Smooth muscle cell (in vitro differentiated cells): Measurements from ENCODE around the gene SCN3B. TPM values are rescaled to one million over a fixed set of nuclear protein-coding genes. Genes with fewer than 3 reads are reported as not detected.

ENCODE experiments used
- DNase-seq: peaks from one replicate; lab custom pipeline; 2025; ENCODE audit not compliant: unreplicated experiment; lab: John Stamatoyannopoulos, UW
- H2AFZ ChIP-seq: fragments of 200-600 bp; sonication (generic); 2 replicates; pipeline ENCODE4 v1.6.0; 2016; ENCODE audit warnings: antibody characterized with exemption, low read depth, mild to moderate bottlenecking
- H3F3A ChIP-seq: fragments of 200-600 bp; sonication (generic); 2 replicates; pipeline ENCODE4 v1.6.0; 2017; ENCODE audit warnings: antibody characterized with exemption, low read depth
- H3K27ac ChIP-seq: fragments of 200-600 bp; sonication (generic); 2 replicates; pipeline ENCODE4 v1.5.1; 2016; ENCODE audit warnings: low read depth, mild to moderate bottlenecking
- H3K27me3 ChIP-seq: fragments of 200-600 bp; sonication (generic); 2 replicates; pipeline ENCODE4 v1.6.1; 2016; ENCODE audit warnings: low read depth, mild to moderate bottlenecking
- H3K36me3 ChIP-seq: fragments of 200-600 bp; sonication (generic); 2 replicates; pipeline ENCODE4 v1.5.1; 2016; ENCODE audit warnings: low read depth
- H3K4me1 ChIP-seq: fragments of 200-600 bp; sonication (generic); 2 replicates; pipeline ENCODE4 v1.5.1; 2016; ENCODE audit warnings: low read depth
- H3K4me2 ChIP-seq: fragments of 200-600 bp; sonication (generic); 2 replicates; pipeline ENCODE4 v1.6.0; 2016; ENCODE audit warnings: mild to moderate bottlenecking
- H3K4me3 ChIP-seq: fragments of 200-600 bp; sonication (generic); 2 replicates; pipeline ENCODE4 v1.5.1; 2016; ENCODE audit warnings: mild to moderate bottlenecking
- H3K79me2 ChIP-seq: fragments of 200-600 bp; sonication (generic); 2 replicates; pipeline ENCODE4 v1.6.0; 2016; ENCODE audit warnings: low read depth, mild to moderate bottlenecking
- H3K9ac ChIP-seq: fragments of 200-600 bp; sonication (generic); 2 replicates; pipeline ENCODE4 v1.6.0; 2016; ENCODE audit warnings: low read depth
- H3K9me3 ChIP-seq: fragments of 200-600 bp; sonication (generic); replicated peaks from 2 replicates; pipeline ENCODE4 v1.5.1; 2016; ENCODE audit warnings: low read depth
- H4K20me1 ChIP-seq: fragments of 200-600 bp; sonication (generic); 2 replicates; pipeline ENCODE4 v1.6.0; 2016; ENCODE audit warnings: low read depth
- CTCF ChIP-seq: fragments of 200-600 bp; sonication (generic); IDR thresholded peaks from 2 replicates; pipeline ENCODE4 v1.5.1; 2017; ENCODE audit warnings: borderline replicate concordance, mild to moderate bottlenecking, antibody characterized with exemption; ENCODE audit not compliant: insufficient read depth, poor library complexity, severe bottlenecking
- WGBS: methylation state at CpG from one replicate; pipeline ENCODE4 v1.1.7; 2016; ENCODE audit warnings: low lambda C conversion rate; 5-methylcytosine and 5-hydroxymethylcytosine counted together
- polyA plus RNA-seq: library from polyadenylated mRNA; unstranded; fragments of >200 nt; fragmentation: Nextera tagmentation; extraction: Ambion mirVana; gene quantifications from 2 replicates; pipeline ENCODE4 v1.2.1, GENCODE V29; 2016
- total RNA-seq: library from RNA; depleted of rRNA; stranded (reverse); fragments of >200 nt; gene quantifications from 2 replicates; pipeline ENCODE4 v1.2.3, GENCODE V29; 2014

The SCN3B gene
- total and polyA plus RNA-seq, 2 experiments from 2014 or later = under 0.01 to 0.23 TPM

GRCh38 chr11:123630126-123630608 lies 24.3 kb downstream of the SCN3B start:
- Histone ChIP-seq H3K4me3 (no peak overlapping the region), H3K4me1 (no peaks in the 10 kb centered on the region), H4K20me1 (no peaks in the 10 kb centered on the region), H3F3A (no peaks in the 10 kb centered on the region), H2AFZ (no peak overlapping the region), H3K9ac (no peak overlapping the region), H3K27me3 (peaks cover 15% of the 10 kb centered on the region), H3K4me2 (no peak overlapping the region), H3K79me2 (no peaks in the 10 kb centered on the region), H3K27ac (no peak overlapping the region), H3K9me3 (no peaks in the 10 kb centered on the region), H3K36me3 (no peaks in the 10 kb centered on the region)
- TF ChIP-seq CTCF = no peak
- no peak for DNase-seq
- WGBS = 60% methylated on average over 3 of the region's 3 CpGs

GRCh38 chr11:123628936-123629683 lies 25.3 kb downstream of the SCN3B start:
- H2AFZ ChIP-seq = no peak overlapping the region
- H3K9me3 ChIP-seq = no peaks in the 10 kb centered on the region
- no peak for DNase-seq
- 70% methylated on average over 10 of the region's 10 CpGs for WGBS
- no peak overlapping the region for H3K27ac ChIP-seq
- no peaks in the 10 kb centered on the region for H3K4me1 ChIP-seq
- no peaks in the 10 kb centered on the region for H3F3A ChIP-seq
- TF ChIP-seq CTCF = no peak
- H3K79me2 ChIP-seq = no peaks in the 10 kb centered on the region
- no peak overlapping the region for H3K4me3 ChIP-seq
- no peak overlapping the region for H3K4me2 ChIP-seq
- no peaks in the 10 kb centered on the region for H4K20me1 ChIP-seq
- H3K9ac ChIP-seq = no peak overlapping the region
- peaks cover 7% of the 10 kb centered on the region for H3K27me3 ChIP-seq
- H3K36me3 ChIP-seq = no peaks in the 10 kb centered on the region

GRCh38 chr11:123624974-123625373 lies 29.4 kb downstream of the SCN3B start:
- no peak for DNase-seq
- no peak overlapping the region for H2AFZ ChIP-seq
- no peak overlapping the region for H3K4me2 ChIP-seq
- no peaks in the 10 kb centered on the region for H3K79me2 ChIP-seq
- H4K20me1 ChIP-seq = no peaks in the 10 kb centered on the region
- no peak for TF ChIP-seq CTCF
- WGBS = 90% methylated on average over 2 of the region's 2 CpGs
- no peaks in the 10 kb centered on the region for H3K9me3 ChIP-seq
- H3K27ac ChIP-seq = no peak overlapping the region
- no peaks in the 10 kb centered on the region for H3K27me3 ChIP-seq
- no peak overlapping the region for H3K4me3 ChIP-seq
- H3K9ac ChIP-seq = no peak overlapping the region
- H3K4me1 ChIP-seq = no peaks in the 10 kb centered on the region
- no peaks in the 10 kb centered on the region for H3F3A ChIP-seq
- H3K36me3 ChIP-seq = no peaks in the 10 kb centered on the region

GRCh38 chr11:123622576-123622975 lies 31.8 kb downstream of the SCN3B start:
- Histone ChIP-seq H4K20me1 (no peaks in the 10 kb centered on the region), H3K9ac (no peak overlapping the region), H3K4me3 (no peak overlapping the region), H3K36me3 (no peaks in the 10 kb centered on the region), H2AFZ (no peak overlapping the region), H3K79me2 (no peaks in the 10 kb centered on the region), H3K9me3 (no peaks in the 10 kb centered on the region), H3F3A (no peaks in the 10 kb centered on the region), H3K27me3 (no peaks in the 10 kb centered on the region), H3K4me2 (no peak overlapping the region), H3K4me1 (no peaks in the 10 kb centered on the region), H3K27ac (no peak overlapping the region)
- no peak for TF ChIP-seq CTCF
- 96% methylated on average over 9 of the region's 9 CpGs for WGBS
- no peak for DNase-seq
